IPS-15b (cell line): ENCODE results near the gene ROBO3.

Source experiments
- H3K27me3 ChIP-seq: one replicate; pipeline ENCODE4 v1.6.1; 2013; ENCODE audit warnings: low read length; ENCODE audit not compliant: control insufficient read depth, insufficient read depth
- H3K36me3 ChIP-seq: one replicate; pipeline ENCODE4 v1.6.1; 2013; ENCODE audit warnings: low read length; ENCODE audit not compliant: control insufficient read depth, insufficient read depth
- H3K4me1 ChIP-seq: one replicate; pipeline ENCODE4 v1.6.1; 2013; ENCODE audit warnings: mild to moderate bottlenecking, low read length; ENCODE audit not compliant: control insufficient read depth, insufficient read depth
- H3K4me3 ChIP-seq: one replicate; pipeline ENCODE4 v1.5.1; 2013; ENCODE audit warnings: low read depth, low read length
- H3K9ac ChIP-seq: one replicate; pipeline ENCODE4 v1.6.1; 2013; ENCODE audit warnings: low read depth, mild to moderate bottlenecking, low read length
- H3K9me3 ChIP-seq: one replicate; pipeline ENCODE4 v1.6.1; 2013; ENCODE audit warnings: mild to moderate bottlenecking, low read length; ENCODE audit not compliant: control insufficient read depth, insufficient read depth

The ROBO3 gene

GRCh38 chr11:124879493-124880289 lies 14.5 kb downstream of the ROBO3 start:
- Histone ChIP-seq H3K27me3 (peaks cover 23% of the 10 kb centered on the region), H3K9ac (no peak overlapping the region), H3K4me1 (peaks cover 4% of the 10 kb centered on the region), H3K36me3 (no peaks in the 10 kb centered on the region), H3K9me3 (no peaks in the 10 kb centered on the region), H3K4me3 (no peak overlapping the region)

GRCh38 chr11:124880290-124880611 lies 15.0 kb downstream of the ROBO3 start:
- Histone ChIP-seq H3K9me3 (no peaks in the 10 kb centered on the region), H3K4me3 (no peak overlapping the region), H3K27me3 (peaks cover 17% of the 10 kb centered on the region), H3K9ac (no peak overlapping the region), H3K4me1 (peaks cover 4% of the 10 kb centered on the region), H3K36me3 (no peaks in the 10 kb centered on the region)

GRCh38 chr11:124880958-124881357 lies 15.7 kb downstream of the ROBO3 start:
- Histone ChIP-seq H3K9me3 (no peaks in the 10 kb centered on the region), H3K36me3 (no peaks in the 10 kb centered on the region), H3K9ac (no peak overlapping the region), H3K4me3 (no peak overlapping the region), H3K4me1 (peaks cover 4% of the 10 kb centered on the region), H3K27me3 (peaks cover 11% of the 10 kb centered on the region)

GRCh38 chr11:124882339-124883071 lies 17.3 kb downstream of the ROBO3 start:
- H3K4me3 ChIP-seq: no peak overlapping the region
- H3K36me3 ChIP-seq: no peaks in the 10 kb centered on the region
- peaks cover 4% of the 10 kb centered on the region for H3K4me1 ChIP-seq
- H3K9me3 ChIP-seq: no peaks in the 10 kb centered on the region
- H3K9ac ChIP-seq: no peak overlapping the region
- peaks cover 11% of the 10 kb centered on the region for H3K27me3 ChIP-seq

GRCh38 chr11:124884340-124884739 lies 19.1 kb downstream of the ROBO3 start:
- no peak overlapping the region for H3K4me3 ChIP-seq
- no peaks in the 10 kb centered on the region for H3K36me3 ChIP-seq
- no peaks in the 10 kb centered on the region for H3K4me1 ChIP-seq
- H3K9me3 ChIP-seq: no peaks in the 10 kb centered on the region
- no peak overlapping the region for H3K9ac ChIP-seq
- H3K27me3 ChIP-seq: peaks cover 6% of the 10 kb centered on the region

GRCh38 chr11:124884869-124885479 lies 19.7 kb downstream of the ROBO3 start:
- H3K4me1 ChIP-seq: no peaks in the 10 kb centered on the region

GRCh38 chr11:124886476-124886875 lies 21.2 kb downstream of the ROBO3 start:
- Histone ChIP-seq H3K27me3 (peaks cover 12% of the 10 kb centered on the region), H3K9ac (no peak overlapping the region)

More at GRCh38 chr11:124884869-124885479, 19.7 kb downstream of the ROBO3 start:
- Histone ChIP-seq H3K36me3 (no peaks in the 10 kb centered on the region), H3K9ac (no peak overlapping the region), H3K4me3 (no peak overlapping the region), H3K9me3 (no peaks in the 10 kb centered on the region), H3K27me3 (peaks cover 12% of the 10 kb centered on the region)

GRCh38 chr11:124886978-124887666 lies 21.9 kb downstream of the ROBO3 start:
- H3K27me3 ChIP-seq: peaks cover 12% of the 10 kb centered on the region
- H3K9me3 ChIP-seq: no peaks in the 10 kb centered on the region
- peaks cover 4% of the 10 kb centered on the region for H3K4me1 ChIP-seq
- H3K4me3 ChIP-seq: no peak overlapping the region
- no peaks in the 10 kb centered on the region for H3K36me3 ChIP-seq
- H3K9ac ChIP-seq: no peak overlapping the region

More at GRCh38 chr11:124886476-124886875, 21.2 kb downstream of the ROBO3 start:
- Histone ChIP-seq H3K36me3 (no peaks in the 10 kb centered on the region), H3K4me3 (no peak overlapping the region), H3K9me3 (no peaks in the 10 kb centered on the region), H3K4me1 (peaks cover under 1% of the 10 kb centered on the region)

GRCh38 chr11:124887667-124888013 lies 22.4 kb downstream of the ROBO3 start:
- H3K27me3 ChIP-seq: peaks cover 15% of the 10 kb centered on the region
- H3K4me1 ChIP-seq: peaks cover 4% of the 10 kb centered on the region
- H3K4me3 ChIP-seq: no peak overlapping the region
- H3K9ac ChIP-seq: no peak overlapping the region
- no peaks in the 10 kb centered on the region for H3K9me3 ChIP-seq
- no peaks in the 10 kb centered on the region for H3K36me3 ChIP-seq

GRCh38 chr11:124889191-124890091 lies 24.2 kb downstream of the ROBO3 start:
- Histone ChIP-seq H3K27me3 (peaks cover 15% of the 10 kb centered on the region), H3K9ac (no peak overlapping the region)

GRCh38 chr11:124890151-124890550 lies 24.9 kb downstream of the ROBO3 start:
- H3K4me3 ChIP-seq: no peak overlapping the region
- H3K4me1 ChIP-seq: peaks cover 4% of the 10 kb centered on the region
- no peak overlapping the region for H3K9ac ChIP-seq
- no peaks in the 10 kb centered on the region for H3K36me3 ChIP-seq
- peaks cover 15% of the 10 kb centered on the region for H3K27me3 ChIP-seq
- H3K9me3 ChIP-seq: no peaks in the 10 kb centered on the region

More at GRCh38 chr11:124889191-124890091, 24.2 kb downstream of the ROBO3 start:
- no peaks in the 10 kb centered on the region for H3K9me3 ChIP-seq
- H3K4me3 ChIP-seq: no peak overlapping the region
- peaks cover 4% of the 10 kb centered on the region for H3K4me1 ChIP-seq
- H3K36me3 ChIP-seq: no peaks in the 10 kb centered on the region
